GM12878 (cell line): ENCODE results near the gene DTNA. TPM values are rescaled to one million over a fixed set of nuclear protein-coding genes. Genes with fewer than 3 reads are reported as not detected.

Source experiments
- ATAC-seq: fragments of 200-7000 bp; cut with Tn5 transposase; 3 replicates; pipeline ENCODE4 v1.9.1; 2020; ENCODE audit warnings: mild to moderate bottlenecking, moderate library complexity
- BruUV-seq: library from RNA; stranded (reverse); fragments of 400-500 nt; replicated peaks from 2 replicates; lab custom pipeline; 2021; lab: Mats Ljungman, UMichigan
- CTCF ChIA-PET: fragments of 300-600 bp; sonication (Branson Sonifier 250); formaldehyde crosslinking; extraction: SDS; loops from one replicate; lab custom pipeline; 2021; ENCODE audit warnings: inconsistent platforms; lab: Yijun Ruan, JAX
- POLR2A ChIA-PET: fragments of 350-600 bp; formaldehyde crosslinking; extraction: SDS; loops from one replicate; lab custom pipeline; 2021; ENCODE audit warnings: inconsistent platforms; lab: Charles Lee
- RAD21 ChIA-PET: fragments of 300-600 bp; sonication (Branson Sonifier 250); formaldehyde crosslinking; loops from one replicate; lab custom pipeline; 2023; ENCODE audit warnings: antibody characterized with exemption; ENCODE audit not compliant: unreplicated experiment; lab: Charles Lee
- SMC1A ChIA-PET: fragments of 300-600 bp; sonication (Branson Sonifier 250); formaldehyde crosslinking; loops from one replicate; lab custom pipeline; 2023; ENCODE audit not compliant: unreplicated experiment, uncharacterized antibody; lab: Charles Lee
- DNase-seq: peaks from one replicate; pipeline ENCODE4 v3.0.0-alpha.2; 2011; ENCODE audit warnings: low read depth, low spot score
- FAIRE-seq: peaks from 3 replicates; lab custom pipeline; 2011; peaks lifted over from hg19 to GRCh38; lab: Jason Lieb, UNC
- H2AFZ ChIP-seq: 2 replicates; pipeline ENCODE4 v1.6.0; 2011; ENCODE audit warnings: low read depth, low read length, control low read depth; ENCODE audit not compliant: control insufficient read depth
- H3K27ac ChIP-seq: 2 replicates; pipeline ENCODE4 v1.5.1; 2011; ENCODE audit warnings: control low read depth; ENCODE audit not compliant: control insufficient read depth, insufficient read depth
- H3K27me3 ChIP-seq, 2 experiments: replicated peaks in 1 of 2; 2 replicates each; pipeline versions ENCODE4 v1.6.0 to v1.6.1; 2011; ENCODE audit warnings: low read length in 1 of 2; ENCODE audit not compliant: control insufficient read depth in 2 of 2, insufficient read depth in 2 of 2
- H3K36me3 ChIP-seq, 2 experiments: 2 replicates each; pipeline ENCODE4 v1.5.1; 2011; ENCODE audit warnings: low read length in 1 of 2; ENCODE audit not compliant: control insufficient read depth in 2 of 2, insufficient read depth in 2 of 2
- H3K4me1 ChIP-seq: 2 replicates; pipeline ENCODE4 v1.6.1; 2011; ENCODE audit warnings: mild to moderate bottlenecking, low read length, moderate library complexity, mixed read lengths; ENCODE audit not compliant: control insufficient read depth, insufficient read depth
- H3K4me2 ChIP-seq: 2 replicates; pipeline ENCODE4 v1.6.0; 2011; ENCODE audit warnings: control low read depth; ENCODE audit not compliant: control insufficient read depth, insufficient read depth
- H3K4me3 ChIP-seq: fragments of 200-600 bp; sonication (generic); 2 replicates; pipeline ENCODE4 v1.5.1; 2016
- H3K79me2 ChIP-seq: 2 replicates; pipeline ENCODE4 v1.6.0; 2011; ENCODE audit warnings: low read length; ENCODE audit not compliant: control insufficient read depth, insufficient read depth
- H3K9ac ChIP-seq: 2 replicates; pipeline ENCODE4 v1.8.0; 2011; ENCODE audit warnings: low read length, control low read depth, mixed read lengths; ENCODE audit not compliant: control insufficient read depth, insufficient read depth
- H3K9me3 ChIP-seq: replicated peaks from 3 replicates; pipeline ENCODE4 v1.5.1; 2011; ENCODE audit warnings: mild to moderate bottlenecking, low read length; ENCODE audit not compliant: control insufficient read depth, insufficient read depth
- H4K20me1 ChIP-seq: 2 replicates; pipeline ENCODE4 v1.6.0; 2011; ENCODE audit not compliant: control insufficient read depth, insufficient read depth
- BCL11A ChIP-seq: IDR thresholded peaks from 2 replicates; pipeline ENCODE4 v1.6.1; 2011; ENCODE audit warnings: low read depth, low read length
- CBX5 ChIP-seq: sonication (generic); IDR thresholded peaks from 2 replicates; pipeline ENCODE4 v1.6.1; 2016; ENCODE audit warnings: low read depth, moderate library complexity, mild to moderate bottlenecking, inconsistent platforms
- EED ChIP-seq: sonication (generic); IDR thresholded peaks from 2 replicates; pipeline ENCODE4 v1.6.1; 2016; ENCODE audit warnings: antibody characterized with exemption, low read depth
- IRF4 ChIP-seq: IDR thresholded peaks from 2 replicates; pipeline ENCODE4 v1.6.1; 2011; ENCODE audit warnings: low read depth, low read length
- RB1 ChIP-seq: fragments of 450-650 bp; formaldehyde crosslinking; IDR thresholded peaks from 2 replicates; pipeline ENCODE4 v1.6.1; 2017; ENCODE audit warnings: mild to moderate bottlenecking, borderline replicate concordance
- RELA ChIP-seq: fragments of 450-650 bp; IDR thresholded peaks from 2 replicates; pipeline ENCODE4 v1.8.0; 2014; ENCODE audit warnings: borderline replicate concordance; ENCODE audit not compliant: partially characterized antibody
- SIN3A ChIP-seq: IDR thresholded peaks from 2 replicates; pipeline ENCODE4 v1.6.1; 2012; ENCODE audit warnings: low read depth, low read length, improper control_type of control experiment
- ZNF622 ChIP-seq: fragments of 450-650 bp; IDR thresholded peaks from 2 replicates; pipeline ENCODE4 v1.6.1; 2017; ENCODE audit warnings: mild to moderate bottlenecking, inconsistent platforms
- WGBS: methylation state at CpG from one replicate; pipeline ENCODE4 v1.1.6; 2016; ENCODE audit warnings: low lambda C conversion rate; ENCODE audit not compliant: insufficient replicate concordance, insufficient coverage; ENCODE audit errors: missing lambda C conversion rate; 5-methylcytosine and 5-hydroxymethylcytosine counted together
- in situ Hi-C: fragments of 300-500 bp; cut with MboI; formaldehyde crosslinking; loops from 9 replicates; pipeline ENCODE4 v1.14.3; 2018; ENCODE audit warnings: mixed read lengths
- intact Hi-C: fragments of 100-400 bp; cut with micrococcal nuclease; formaldehyde crosslinking; loops from one replicate; pipeline ENCODE4 v1.14.2; 2022; ENCODE audit not compliant: unreplicated experiment
- polyA plus RNA-seq, 11 experiments: library from polyadenylated mRNA; depleted of rRNA in 4 of 11; unstranded in 6 of 11; stranded (reverse) in 5 of 11; fragments of >200 nt; fragmentation: Nextera tagmentation in 4 of 11; fragmentation: Illumina TruSeq in 1 of 11; extraction: Ambion mirVana in 4 of 11; extraction: Trizol in 1 of 11; gene quantifications; 1 replicate in 1 of 11; 2 replicates in 10 of 11; pipeline versions ENCODE4 v1.2.1 to v1.2.3, GENCODE V29; 2011 to 2016; ENCODE audit warnings: inconsistent platforms in 2 of 11, missing spikeins in 2 of 11, low read depth in 1 of 11
- total RNA-seq, 4 experiments: library from RNA; depleted of rRNA in 3 of 4; stranded (reverse); fragments of >200 nt in 3 of 4; fragmentation: Illumina TruSeq in 1 of 4; extraction: Trizol in 1 of 4; gene quantifications; 2 replicates each; pipeline versions ENCODE4 v1.2.1 to v1.2.3, GENCODE V29; 2013 to 2021

Gene DTNA
- total and polyA plus RNA-seq, 10 of the 15 experiments (the other 5 are each of a cell fraction or from before 2014, with no cell fraction given), result 0.26 to 8.6 (median 0.53) TPM

DNA sequence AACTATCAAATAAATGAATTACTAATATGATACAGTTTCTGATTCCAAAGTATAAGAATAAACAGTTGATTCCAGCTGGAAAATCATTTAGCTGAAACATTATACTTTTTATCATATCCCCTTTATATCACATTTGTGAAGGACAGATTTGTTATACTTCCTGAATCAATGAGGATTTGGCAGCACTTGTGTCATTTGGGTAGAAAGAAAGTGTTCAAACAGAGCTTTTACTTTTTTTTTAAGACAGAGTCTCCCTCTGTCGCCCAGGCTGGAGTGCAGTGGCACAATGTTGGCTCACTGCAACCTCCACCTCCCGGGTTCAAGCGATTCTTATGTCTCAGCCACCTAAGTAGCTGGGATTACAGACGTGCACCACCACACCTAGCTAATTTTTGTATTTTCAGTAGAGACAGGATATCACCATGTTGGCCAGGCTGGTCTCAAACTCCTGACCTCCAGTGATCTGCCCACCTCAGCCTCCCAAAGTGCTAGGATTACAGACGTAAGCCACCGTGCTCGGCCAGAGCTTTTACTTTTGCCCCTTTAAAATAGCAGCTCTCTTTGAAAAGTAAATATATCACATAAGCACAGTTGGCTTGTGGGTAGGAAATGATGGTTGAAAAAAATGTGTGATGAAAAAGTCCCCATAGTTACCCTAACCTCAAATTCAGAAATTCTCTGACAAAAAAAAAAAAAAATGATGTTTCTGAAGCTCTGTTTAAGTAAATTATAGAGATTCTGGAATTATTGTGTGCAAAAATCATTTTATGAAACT, 95.2 kb downstream of the DTNA start:
- TF ChIP-seq RELA (no peak), EED (no peak), IRF4 (no peak), RB1 (no peak), BCL11A (no peak), CBX5 (no peak), ZNF622 (no peak), SIN3A (no peak)
- TF ChIP-seq, all 136 proteins: peak for 0
- ChIA-PET RAD21 (interaction anchor here (1.3 to 1.4 kb wide), 3 partner anchors 10 to 682 kb away, joined by 3 to 4 read pairs (median 4); no protein-coding TSS in a partner anchor), SMC1A (interaction anchor here (0.7 to 1.4 kb wide), 3 partner anchors 25 to 144 kb away, joined by 3 to 6 read pairs (median 3); no protein-coding TSS in a partner anchor), CTCF (interaction anchor here (0.6 to 1.8 kb wide), 7 partner anchors 11 to 785 kb away, joined by 3 to 8 read pairs (median 5); no protein-coding TSS in a partner anchor), POLR2A (interaction anchor here (0.6 kb wide), 1 partner anchor 93 kb away, joined by 3 read pairs; no protein-coding TSS in a partner anchor)
- Histone ChIP-seq H2AFZ (no peak overlapping the region), H3K4me3 (no peak overlapping the region), H3K27ac (no peak overlapping the region), H3K79me2 (no peaks in the 10 kb centered on the region), H3K27me3 (no peaks in the 10 kb centered on the region; a peak in 1 of 4 replicates), H3K36me3 (no peaks in the 10 kb centered on the region), H4K20me1 (no peaks in the 10 kb centered on the region), H3K9me3 (no peaks in the 10 kb centered on the region), H3K9ac (no peak overlapping the region), H3K4me2 (no peak overlapping the region), H3K4me1 (no peaks in the 10 kb centered on the region)
- FAIRE-seq (no peak), ATAC-seq (no peak), DNase-seq (no peak)
- intact Hi-C loops, result no loop called here
- in situ Hi-C loops, result no loop called here
- 12% methylated on average over 7 of the region's 7 CpGs for WGBS
- no TSS peak for BruUV-seq
